HS-5 (cell line): ENCODE results near the gene TMEM18.
A peak's percentile ranks its signal among the peaks of the same experiment; 100 is the strongest.

Experiments used
- DNase-seq: peaks from one replicate; pipeline ENCODE4 v3.0.0-alpha.2; 2012; ENCODE audit warnings: low read depth

Gene TMEM18

DNA sequence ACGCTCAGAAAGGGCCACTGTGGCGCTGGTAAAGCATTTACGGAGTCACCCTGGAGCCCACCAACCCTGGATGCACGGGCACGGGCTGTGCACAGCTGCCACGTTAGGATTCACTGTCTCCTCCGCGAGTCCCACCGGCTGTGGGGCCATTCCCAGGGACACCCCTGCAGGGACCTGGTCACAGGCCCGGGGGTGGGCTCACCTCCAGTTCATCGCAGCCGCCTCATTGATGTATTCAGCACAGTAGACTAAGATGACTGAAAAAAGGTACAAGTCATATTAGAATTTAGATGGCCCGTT is 4.7 kb downstream of the TMEM18 start:
- no peak for DNase-seq

DNA sequence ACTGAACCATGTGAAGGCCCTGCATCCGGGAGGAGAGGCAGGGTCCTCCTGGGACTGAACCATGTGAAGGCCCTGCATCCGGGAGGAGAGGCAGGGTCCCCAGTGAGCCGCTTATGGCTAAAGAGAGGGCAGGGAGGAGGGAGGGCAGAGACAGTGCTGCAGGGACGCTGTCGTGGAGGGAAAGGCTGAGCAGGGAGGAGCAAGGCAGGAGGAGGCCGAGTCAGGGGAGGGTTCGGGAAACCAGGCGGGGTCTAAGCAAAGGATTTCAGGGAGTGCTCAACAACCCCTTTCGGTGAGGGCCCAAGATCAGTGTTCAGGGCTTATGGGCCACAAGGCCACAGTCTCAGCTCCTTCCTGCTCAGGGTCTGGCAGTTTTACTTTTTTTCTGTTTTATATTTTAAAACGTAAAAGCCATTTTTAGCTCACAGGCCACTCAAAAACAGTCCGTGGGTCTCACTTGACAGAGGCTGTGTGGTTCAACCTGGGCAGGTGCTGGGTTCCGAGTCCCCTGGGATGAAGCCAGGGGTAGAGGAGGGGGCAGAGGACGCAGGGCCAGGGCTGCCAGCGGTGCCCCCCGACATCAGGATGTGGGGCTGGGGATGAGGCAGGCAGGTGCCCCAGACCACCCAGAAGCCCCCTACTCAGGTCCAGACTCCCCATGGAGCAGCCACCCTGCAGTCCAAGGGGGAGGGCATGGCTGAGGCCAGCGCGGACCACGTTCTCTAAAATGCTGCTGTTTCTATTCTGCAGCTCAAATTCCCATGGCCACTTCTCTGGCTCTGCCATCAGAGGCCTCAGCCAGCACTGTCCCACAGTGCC is 5.2 kb downstream of the TMEM18 start:
- DNase-seq: no peak

DNA sequence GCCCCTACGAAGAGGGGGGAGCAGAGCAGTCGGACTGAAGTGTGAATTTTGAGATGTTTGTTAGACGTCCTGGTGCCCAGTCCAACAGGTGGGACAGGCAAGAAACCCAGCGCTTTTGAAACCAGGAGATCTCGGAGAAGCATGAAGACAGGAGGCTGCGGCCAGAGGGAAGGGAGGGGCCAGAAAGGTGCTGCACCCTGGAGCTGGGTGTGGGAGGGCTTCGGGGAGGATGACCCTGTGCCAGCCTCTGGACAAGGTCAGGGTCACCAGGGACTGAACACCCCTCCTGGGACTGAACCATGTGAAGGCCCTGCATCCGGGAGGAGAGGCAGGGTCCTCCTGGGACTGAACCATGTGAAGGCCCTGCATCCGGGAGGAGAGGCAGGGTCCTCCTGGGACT is 6.1 kb downstream of the TMEM18 start:
- no peak for DNase-seq

DNA sequence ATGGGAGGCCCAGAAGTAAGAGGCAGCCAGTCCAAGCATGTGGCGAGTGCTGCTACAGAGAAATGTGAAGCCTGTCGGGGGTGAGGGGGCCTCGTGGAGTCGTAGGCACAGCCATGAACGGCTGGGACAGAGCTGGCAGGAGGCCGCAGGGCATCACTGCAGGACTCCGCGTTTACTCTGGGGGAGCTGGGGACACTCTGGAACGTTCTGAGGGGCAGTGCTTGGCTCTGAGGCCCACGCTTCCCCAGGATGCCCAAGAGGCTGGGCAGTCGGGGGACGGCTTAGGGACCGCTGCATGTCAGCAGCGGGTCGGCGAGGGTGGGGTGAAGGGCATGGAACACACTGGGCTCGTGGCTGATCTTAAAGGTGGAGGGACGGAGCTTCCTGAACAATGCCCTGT is 6.6 kb downstream of the TMEM18 start:
- no peak for DNase-seq

DNA sequence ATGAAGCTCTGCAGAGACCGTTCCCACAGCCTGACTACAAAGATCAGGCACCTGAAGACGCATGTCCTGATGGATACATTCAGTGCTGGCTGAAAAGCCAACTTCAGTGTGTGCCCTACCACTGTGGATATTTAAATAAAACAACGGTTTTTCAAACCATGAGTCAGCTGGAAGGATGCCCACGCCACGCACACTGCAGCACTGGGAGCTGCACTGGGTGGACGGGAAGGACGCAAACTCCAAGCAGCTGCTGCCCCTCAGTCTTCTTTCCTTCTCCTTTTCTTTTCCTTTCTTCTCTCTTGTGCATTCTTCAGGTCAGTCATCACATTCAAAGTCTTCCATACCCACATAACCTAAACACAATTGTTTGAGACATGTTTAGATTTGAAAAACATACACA is 7.9 kb downstream of the TMEM18 start:
- DNase-seq: no peak

DNA sequence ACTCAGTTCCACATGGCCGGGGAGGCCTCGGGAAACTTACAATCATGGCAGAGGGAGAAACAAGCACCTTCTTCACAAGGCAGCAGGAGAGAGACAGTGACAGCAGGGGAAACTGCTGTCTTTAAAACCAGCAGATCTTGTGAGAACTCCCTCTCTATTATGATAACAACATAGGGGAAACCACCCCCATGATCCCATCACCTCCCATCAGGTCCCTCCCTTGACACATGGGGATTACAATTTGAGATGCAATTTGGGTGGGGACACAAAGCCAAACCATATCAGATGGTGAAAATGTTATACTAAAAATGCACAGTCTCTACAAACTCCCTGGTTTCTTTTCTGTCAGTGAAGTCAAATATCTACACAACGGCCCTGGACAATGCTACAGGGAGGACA is 9.2 kb downstream of the TMEM18 start:
- DNase-seq: no peak

DNA sequence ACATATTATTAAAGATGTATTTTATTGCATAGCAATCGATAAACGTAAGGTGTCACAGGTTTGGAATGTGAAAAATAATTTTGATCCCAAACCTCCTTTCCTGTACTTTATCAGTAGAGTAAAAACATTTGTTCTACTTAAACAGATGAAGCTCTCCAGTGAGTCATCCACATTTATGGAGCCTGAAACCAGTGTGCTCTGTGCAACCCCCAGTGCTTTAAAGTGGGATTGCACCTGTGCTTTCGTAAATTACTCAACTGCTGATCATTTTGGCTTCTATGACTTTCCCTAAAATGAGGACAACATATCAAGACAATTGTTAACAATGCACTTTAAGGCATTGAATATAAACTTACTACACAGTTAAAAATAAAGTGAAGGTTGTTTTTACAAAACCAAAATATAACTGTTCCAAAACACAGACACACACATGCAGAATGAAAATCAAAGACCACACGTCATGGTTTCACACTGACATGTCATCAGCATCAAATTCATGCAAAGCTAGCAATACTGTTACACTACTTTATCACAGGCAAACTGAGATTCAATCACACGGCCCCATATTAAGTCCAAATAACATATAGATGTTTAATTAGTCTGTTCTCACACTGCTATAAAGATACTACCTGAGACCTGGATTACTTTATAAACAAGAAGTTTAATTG is 9.7 kb downstream of the TMEM18 start:
- DNase-seq: peak; percentile 42

DNA sequence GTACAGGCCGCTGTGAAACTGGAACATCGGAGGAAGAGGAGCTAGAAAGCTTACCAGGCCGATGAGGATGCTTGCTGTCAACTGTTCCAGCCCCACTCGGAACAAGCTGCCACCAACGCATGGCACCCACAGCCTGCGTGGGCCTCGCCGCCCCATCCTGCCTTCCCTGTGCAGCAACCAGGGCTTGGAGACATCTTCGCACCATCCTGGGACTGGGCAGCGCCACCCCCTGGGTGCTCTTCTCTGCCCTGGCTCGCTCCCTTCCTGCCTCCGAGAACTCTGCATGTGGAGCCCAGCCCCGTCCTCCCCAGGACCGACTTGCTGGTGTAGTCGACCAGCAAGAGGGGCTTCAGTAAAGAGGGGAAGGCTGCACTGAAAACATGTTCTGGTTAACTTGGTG is 10.8 kb downstream of the TMEM18 start:
- DNase-seq: no peak

DNA sequence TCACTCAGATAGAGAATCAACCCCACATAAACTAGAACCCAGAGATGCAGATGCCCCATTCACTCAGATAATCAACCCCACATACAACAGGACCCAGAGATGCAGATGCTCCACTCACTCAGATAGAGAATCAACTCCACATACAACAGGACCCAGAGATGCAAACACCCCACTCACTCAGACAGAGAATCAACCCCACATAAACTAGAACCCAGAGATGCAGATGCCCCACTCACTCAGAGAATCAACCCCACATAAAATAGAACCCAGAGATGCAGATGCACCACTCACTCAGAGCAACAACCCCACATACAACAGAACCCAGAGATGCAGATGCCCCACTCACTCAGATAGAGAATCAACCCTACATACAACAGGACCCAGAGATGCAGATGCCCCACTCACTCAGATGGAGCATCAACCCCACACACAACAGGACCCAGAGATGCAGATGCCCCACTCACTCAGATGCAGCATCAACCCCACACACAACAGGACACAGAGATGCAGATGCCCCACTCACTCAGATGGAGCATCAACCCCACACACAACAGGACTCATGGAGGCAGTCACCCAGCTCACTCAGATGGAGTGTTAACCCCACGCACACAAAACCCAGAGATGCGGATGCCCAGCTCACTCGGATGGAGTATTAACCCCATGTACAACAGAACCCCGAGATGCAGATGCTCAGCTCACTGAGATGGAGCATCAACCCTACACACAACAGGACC is 11.7 kb downstream of the TMEM18 start:
- DNase-seq: no peak

DNA sequence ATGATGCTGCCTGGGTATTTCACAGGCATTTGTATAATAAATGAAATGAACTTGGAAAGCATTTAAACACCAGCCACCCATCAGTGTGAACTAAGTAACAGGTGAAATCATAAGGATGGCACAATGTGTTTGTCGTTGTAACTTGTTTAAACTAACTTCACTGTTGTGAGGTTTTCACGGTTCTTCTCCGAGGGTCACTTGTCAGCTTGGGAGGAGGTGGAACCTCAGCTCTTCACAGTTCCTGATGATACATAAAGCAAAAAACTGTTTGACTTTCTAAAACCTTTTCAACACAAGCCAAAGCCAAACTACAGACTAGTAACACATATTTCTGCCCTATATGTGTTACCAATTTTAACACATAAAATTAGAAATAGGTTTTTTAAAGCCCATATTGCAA is 13.1 kb downstream of the TMEM18 start:
- no peak for DNase-seq

DNA sequence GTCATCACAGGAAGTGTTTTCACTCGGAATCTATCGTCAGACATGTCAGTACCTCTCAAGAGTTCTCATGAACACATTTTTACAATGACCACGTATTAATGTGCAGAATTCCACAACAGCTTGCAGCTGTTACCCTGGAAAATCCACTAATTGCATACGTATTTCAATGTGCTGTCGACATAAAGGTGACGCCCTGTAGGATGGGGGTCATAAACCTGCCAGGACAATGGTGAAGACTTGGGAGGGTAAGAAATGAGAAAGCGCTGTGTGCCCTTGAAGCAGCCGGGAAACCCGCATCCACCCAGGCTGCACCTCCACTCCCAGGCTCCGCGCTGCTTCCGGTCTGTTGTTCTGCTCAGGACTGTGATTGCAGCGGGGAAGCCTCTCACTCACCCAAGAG is 14.0 kb downstream of the TMEM18 start:
- DNase-seq: no peak

DNA sequence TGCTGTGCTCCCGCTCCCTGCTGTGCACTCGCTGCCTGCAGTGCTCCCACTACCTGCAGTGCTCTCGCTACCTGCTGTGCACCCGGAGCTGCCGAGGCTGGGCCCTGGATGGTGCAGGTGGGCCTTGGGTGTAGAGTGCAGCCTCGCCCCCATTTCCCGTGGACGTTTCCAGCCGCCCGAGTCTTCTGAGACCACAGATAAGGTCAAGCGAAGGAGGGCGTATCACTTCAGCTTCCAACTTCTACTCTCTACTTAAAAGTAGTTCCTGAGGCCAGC is 15.9 kb downstream of the TMEM18 start:
- no peak for DNase-seq

DNA sequence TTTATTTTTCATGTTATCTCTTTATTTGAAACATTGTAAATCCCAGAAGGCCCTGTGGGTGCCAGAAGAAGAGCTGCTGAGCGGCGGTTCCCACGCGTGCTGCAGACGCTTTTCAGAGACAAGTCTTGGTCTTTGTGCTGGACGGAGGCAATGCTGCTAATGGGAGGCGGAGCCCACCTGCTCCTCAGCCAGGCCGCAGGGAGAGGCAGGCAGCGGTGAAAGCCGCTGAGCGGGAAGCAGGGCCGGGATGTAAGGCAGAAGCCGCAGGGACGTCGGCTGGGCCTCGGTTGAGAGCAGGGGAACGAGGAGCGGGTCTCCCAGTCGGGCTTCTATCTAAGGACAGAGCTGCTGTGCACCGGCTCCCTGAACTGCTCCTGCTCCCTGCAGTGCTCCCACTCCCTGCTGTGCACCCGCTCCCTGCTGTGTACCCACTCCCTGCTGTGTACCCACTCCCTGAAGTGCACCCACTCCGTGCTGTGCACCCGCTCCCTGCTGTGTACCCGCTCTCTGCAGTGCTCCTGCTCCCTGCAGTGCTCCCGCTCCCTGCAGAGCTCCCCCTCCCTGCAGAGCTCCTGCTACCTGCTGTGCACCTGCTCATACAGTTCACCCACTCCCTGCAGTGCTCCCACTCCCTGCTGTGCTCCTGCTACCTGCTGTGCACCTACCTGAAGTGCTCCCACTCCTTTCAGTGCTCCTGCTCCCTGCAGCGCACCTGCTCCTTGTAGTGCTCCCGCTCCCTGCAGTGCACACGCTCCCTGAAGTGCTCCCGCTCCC is 16.4 kb downstream of the TMEM18 start:
- DNase-seq: no peak

DNA sequence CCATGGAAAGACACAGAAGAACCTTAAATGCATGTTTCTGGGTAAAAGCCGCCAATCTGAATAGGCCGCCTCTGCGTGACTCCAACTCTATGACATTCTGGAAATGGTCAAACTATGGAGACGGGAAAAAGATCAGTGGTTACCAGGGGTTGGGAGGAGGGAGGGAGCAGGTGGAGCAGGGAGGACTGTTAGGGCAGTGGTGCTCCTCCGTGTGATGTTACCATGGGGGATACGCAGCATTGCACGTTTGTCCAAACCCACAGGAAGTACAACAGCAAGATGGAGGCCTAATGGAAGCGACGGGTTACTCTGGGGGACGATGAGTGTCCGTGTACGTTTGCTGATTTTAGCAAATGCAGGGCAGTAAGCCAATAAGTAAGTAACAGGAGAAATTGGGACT is 17.2 kb downstream of the TMEM18 start:
- no peak for DNase-seq

DNA sequence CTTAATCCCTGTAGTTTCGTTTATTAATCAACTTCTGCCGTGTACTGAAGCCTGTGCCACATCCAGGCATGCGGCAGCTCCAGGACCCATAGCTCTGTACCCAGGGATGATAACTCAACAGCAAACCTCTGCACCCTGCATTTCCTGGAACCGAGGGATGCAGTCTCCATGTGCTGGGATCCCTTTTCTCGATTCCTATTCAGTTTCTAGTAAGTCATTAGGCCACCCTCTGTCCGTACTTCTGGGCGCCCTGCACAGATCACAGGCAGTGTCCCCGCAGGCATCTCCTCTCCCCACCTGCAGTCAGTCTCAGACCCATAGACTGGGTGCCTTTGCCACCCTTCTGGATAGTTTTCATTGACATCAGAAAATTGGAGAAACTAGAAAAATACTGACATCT is 18.8 kb downstream of the TMEM18 start:
- DNase-seq: no peak

DNA sequence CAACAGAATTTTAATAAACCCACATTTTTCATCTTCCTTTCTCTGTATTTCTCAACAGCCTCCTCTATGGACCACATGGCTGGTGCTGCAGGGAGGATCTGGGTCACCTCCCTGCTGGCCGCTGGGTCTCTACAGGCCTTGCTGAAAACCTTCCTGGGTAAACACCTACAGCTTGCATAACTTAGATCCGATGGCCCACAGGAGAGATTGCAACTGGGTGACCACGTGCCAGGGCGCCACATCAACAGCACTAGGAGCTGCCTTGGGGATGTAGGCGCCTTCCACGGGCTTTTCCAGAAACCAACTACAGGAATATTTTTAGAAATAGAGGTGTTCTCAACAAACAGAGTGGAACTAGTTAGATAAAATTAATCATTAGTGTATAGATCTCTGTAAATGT is 19.4 kb downstream of the TMEM18 start:
- no peak for DNase-seq

DNA sequence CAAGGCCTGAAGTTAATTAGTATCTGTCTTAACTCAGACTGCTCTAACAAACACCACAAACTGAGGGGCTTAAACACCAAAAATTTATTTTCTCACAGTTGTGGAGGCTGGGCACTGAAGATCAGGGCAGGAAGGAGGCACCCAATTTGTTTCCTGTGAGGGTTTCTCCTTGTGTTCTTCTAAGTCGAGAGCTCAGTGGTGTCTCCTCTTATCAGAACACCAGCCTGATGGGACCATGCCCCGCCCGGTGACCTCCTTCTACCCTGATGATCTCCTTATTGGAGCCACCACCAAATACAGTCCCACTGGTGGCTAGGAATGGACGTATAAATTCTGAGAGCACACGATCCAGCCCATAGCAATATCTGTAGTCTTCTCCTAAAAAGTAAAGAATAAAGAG is 20.5 kb downstream of the TMEM18 start:
- no peak for DNase-seq

DNA sequence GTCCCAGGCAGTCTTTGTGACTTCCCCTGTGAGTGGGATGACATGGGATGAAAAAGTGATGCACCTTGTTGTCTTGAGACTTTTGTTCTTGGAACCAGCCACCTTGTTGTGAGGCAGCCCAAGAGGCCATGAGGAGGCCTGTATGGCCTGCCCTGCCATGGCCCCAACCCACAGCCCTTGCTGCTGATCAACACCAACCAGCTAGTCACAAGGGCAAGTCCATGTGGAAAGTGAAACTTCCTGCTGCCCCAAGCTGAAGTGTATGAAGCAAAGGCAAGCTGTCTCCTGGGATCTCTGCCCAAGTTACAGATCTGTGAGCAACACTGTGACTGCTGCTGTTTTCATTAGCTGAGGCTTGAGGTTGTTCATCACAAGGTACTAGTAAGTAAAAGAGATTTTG is 21.6 kb downstream of the TMEM18 start:
- no peak for DNase-seq

DNA sequence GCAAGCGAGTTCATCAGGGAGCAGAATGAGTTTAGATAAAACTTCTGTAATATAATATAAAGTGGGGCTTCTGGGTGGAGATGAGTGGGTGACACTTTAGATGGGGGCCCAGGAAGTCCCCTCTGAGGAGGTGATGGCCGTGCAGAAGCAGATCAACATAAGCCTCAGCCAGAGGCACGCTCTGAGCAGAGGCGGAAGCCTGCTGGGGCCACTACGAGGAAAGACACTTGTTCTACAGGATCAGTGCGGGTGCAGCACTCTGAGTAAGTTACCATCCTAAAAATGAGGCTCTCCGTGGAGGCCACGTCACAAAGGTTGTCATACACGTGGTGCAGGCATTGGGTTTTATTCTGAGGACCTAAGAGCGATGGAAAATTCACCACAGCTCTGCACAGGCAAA is 22.3 kb downstream of the TMEM18 start:
- DNase-seq: no peak

DNA sequence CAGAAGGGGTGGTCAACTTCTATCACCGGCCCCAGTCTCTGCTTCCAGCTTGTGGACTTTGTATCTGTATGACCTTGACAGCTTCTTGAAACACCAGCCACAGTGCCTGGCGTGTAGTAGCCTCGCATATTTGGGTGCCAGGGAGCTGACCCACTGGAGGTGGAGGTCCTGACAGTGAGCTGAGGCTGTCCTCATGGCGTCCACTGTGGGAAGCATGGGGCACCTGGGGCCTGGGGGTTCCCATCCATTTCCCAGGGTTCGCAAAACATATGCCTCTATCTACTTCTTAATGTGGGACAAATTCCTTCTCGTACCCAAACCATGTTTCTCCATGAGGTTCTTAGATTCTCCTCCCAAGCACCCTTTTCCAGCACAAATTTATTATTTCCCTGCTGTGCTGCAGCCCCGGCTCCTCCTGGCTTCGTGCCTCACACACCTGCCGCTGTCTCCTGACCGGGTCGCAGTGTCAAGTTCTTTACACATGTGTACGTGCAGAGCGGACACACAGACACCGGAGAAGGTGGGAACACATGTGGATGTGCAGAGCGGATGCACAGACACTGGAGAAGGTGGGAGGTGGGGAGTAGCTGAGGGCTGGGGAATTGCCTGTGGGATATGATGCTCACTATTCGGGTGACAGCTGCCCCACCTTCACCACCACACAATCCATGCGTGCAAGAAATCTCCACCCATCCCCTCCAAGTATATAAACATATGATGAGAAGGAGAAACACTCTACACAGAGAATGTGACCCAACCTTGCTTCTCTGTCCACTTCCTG is 23.4 kb downstream of the TMEM18 start:
- DNase-seq: no peak

DNA sequence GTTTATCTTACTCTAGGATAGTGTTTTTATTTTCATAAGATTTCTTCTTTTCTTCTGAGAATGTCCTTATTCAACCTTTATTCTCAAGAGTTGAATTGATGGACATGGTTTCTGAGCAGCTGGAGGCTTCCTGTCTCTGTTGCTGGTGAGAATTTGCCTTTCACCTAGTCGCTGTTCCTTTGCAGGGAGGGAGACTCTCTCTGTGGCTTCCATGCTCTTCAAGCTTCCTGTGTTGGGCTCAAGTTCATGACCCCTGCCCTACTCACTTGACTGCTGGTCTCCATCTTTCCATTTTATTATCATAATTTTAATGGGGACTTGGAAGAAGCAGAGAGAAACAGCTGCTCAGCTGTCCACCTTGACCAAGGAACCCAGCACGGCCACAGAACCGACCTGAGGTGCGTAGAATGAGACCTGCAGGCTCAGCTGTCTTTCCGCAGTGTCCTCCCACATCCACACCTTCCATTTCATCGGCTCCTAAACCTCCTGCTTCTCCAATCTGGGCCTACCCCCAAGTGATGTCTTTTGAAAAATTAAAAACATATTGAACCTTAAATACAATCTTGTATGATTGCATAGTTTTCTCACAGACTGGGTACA is 24.2 kb downstream of the TMEM18 start:
- DNase-seq: no peak

DNA sequence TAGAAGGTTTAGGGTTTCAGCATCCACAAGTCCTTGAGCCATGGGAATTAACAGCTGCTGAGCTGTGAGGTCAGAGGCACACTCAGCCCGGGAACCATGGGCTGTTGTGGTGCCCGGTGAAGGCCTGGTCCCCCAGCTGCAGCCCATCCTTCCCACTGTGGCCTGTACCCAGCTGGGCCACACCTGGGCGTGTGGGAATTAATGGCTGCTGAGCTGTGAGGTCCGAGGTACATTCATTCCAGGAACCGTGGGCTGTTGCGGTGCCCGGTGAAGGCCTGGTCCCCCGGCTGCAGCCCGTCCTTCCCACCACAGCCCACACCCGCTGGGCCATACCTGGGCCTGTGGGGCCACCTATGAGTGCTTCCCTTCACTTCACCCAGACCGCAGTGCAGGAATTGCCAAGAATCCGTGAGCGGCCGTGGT is 25.2 kb downstream of the TMEM18 start:
- DNase-seq: no peak
